ENCODE results near the gene BACH2. TPM values are rescaled to one million over a fixed set of nuclear protein-coding genes. Genes with fewer than 3 reads are reported as not detected.

Gene BACH2
- polyA plus RNA-seq, 2 of the 4 experiments (the other 2 are of a cell fraction), result 0.01 to 0.36 TPM

DNA sequence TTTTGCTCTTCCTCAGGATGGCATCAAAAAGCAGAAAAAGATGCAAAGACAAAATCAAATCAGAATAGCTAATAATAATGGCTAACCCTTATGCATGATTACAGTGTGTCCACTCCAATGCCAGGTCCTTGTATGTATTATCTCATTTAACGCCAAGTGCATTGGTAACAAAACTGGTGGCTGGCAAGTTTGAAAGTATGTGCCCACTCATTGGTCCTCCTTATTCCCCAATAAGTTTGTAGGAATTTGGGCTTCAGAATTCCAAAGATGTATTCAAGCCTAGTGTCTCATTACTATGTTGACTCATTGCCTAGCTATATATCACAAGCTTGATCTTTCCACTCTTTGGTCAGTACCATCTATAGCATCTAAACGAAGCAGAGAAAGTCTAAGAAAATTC lies 205.8 kb downstream of the BACH2 start:
- 51% methylated on average over 2 of the region's 2 CpGs for WGBS (ENCODE audit: missing lambda C conversion rate)
- CTCF ChIA-PET, result no interaction called here
- no peaks in the 10 kb centered on the region for H3K9me3 ChIP-seq
- no peak overlapping the region for H3K27ac ChIP-seq
- ATAC-seq (no peak), DNase-seq (ENCODE audit: low read depth in 1 of 2, low spot score in 1 of 2) (no peak), FAIRE-seq (no peak)
- no peaks in the 10 kb centered on the region for H3K4me1 ChIP-seq
- TF ChIP-seq, protein P1, sequence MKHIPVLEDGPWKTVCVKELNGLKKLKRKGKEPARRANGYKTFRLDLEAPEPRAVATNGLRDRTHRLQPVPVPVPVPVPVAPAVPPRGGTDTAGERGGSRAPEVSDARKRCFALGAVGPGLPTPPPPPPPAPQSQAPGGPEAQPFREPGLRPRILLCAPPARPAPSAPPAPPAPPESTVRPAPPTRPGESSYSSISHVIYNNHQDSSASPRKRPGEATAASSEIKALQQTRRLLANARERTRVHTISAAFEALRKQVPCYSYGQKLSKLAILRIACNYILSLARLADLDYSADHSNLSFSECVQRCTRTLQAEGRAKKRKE (CRISPR knock-in tag; IDR thresholded peaks at IDR 0.05; ENCODE audit: low read depth), result no peak
- TF ChIP-seq TFCP2L1 (CRISPR knock-in tag; IDR thresholded peaks at IDR 0.05), result no peak
- TF ChIP-seq NFE2L2 (conservative IDR thresholded peaks at IDR 0.05; ENCODE audit: low read length), result no peak
- no peak for TF ChIP-seq BHLHE40 (IDR thresholded peaks at IDR 0.05; ENCODE audit: low read depth, low read length)
- TF ChIP-seq CHD4 (IDR thresholded peaks at IDR 0.05; ENCODE audit: borderline replicate concordance), result no peak
- TF ChIP-seq, protein P2, sequence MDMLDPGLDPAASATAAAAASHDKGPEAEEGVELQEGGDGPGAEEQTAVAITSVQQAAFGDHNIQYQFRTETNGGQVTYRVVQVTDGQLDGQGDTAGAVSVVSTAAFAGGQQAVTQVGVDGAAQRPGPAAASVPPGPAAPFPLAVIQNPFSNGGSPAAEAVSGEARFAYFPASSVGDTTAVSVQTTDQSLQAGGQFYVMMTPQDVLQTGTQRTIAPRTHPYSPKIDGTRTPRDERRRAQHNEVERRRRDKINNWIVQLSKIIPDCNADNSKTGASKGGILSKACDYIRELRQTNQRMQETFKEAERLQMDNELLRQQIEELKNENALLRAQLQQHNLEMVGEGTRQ (IDR thresholded peaks at IDR 0.05), result no peak
- TF ChIP-seq, protein P3, sequence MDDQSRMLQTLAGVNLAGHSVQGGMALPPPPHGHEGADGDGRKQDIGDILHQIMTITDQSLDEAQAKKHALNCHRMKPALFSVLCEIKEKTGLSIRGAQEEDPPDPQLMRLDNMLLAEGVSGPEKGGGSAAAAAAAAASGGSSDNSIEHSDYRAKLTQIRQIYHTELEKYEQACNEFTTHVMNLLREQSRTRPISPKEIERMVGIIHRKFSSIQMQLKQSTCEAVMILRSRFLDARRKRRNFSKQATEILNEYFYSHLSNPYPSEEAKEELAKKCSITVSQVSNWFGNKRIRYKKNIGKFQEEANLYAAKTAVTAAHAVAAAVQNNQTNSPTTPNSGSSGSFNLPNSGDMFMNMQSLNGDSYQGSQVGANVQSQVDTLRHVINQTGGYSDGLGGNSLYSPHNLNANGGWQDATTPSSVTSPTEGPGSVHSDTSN (IDR thresholded peaks at IDR 0.05), result no peak
- TF ChIP-seq MAFK (IDR thresholded peaks at IDR 0.05; ENCODE audit: partially characterized antibody), result no peak
- TF ChIP-seq ZC3H11A (IDR thresholded peaks at IDR 0.05), result no peak
- TF ChIP-seq, protein P4, sequence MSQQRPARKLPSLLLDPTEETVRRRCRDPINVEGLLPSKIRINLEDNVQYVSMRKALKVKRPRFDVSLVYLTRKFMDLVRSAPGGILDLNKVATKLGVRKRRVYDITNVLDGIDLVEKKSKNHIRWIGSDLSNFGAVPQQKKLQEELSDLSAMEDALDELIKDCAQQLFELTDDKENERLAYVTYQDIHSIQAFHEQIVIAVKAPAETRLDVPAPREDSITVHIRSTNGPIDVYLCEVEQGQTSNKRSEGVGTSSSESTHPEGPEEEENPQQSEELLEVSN (IDR thresholded peaks at IDR 0.05; ENCODE audit: borderline replicate concordance, low read depth), result no peak
- no peak for TF ChIP-seq CEBPB (IDR thresholded peaks at IDR 0.05)
- TF ChIP-seq, protein P5, sequence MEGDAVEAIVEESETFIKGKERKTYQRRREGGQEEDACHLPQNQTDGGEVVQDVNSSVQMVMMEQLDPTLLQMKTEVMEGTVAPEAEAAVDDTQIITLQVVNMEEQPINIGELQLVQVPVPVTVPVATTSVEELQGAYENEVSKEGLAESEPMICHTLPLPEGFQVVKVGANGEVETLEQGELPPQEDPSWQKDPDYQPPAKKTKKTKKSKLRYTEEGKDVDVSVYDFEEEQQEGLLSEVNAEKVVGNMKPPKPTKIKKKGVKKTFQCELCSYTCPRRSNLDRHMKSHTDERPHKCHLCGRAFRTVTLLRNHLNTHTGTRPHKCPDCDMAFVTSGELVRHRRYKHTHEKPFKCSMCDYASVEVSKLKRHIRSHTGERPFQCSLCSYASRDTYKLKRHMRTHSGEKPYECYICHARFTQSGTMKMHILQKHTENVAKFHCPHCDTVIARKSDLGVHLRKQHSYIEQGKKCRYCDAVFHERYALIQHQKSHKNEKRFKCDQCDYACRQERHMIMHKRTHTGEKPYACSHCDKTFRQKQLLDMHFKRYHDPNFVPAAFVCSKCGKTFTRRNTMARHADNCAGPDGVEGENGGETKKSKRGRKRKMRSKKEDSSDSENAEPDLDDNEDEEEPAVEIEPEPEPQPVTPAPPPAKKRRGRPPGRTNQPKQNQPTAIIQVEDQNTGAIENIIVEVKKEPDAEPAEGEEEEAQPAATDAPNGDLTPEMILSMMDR (IDR thresholded peaks at IDR 0.05), result no peak
- TF ChIP-seq HEYL (CRISPR knock-in tag; IDR thresholded peaks at IDR 0.05), result no peak
- no peak for TF ChIP-seq HDAC2 (IDR thresholded peaks at IDR 0.05)
- TF ChIP-seq FOXS1 (CRISPR knock-in tag; IDR thresholded peaks at IDR 0.05), result no peak
- TF ChIP-seq, protein P6, sequence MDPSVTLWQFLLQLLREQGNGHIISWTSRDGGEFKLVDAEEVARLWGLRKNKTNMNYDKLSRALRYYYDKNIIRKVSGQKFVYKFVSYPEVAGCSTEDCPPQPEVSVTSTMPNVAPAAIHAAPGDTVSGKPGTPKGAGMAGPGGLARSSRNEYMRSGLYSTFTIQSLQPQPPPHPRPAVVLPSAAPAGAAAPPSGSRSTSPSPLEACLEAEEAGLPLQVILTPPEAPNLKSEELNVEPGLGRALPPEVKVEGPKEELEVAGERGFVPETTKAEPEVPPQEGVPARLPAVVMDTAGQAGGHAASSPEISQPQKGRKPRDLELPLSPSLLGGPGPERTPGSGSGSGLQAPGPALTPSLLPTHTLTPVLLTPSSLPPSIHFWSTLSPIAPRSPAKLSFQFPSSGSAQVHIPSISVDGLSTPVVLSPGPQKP (IDR thresholded peaks at IDR 0.05; ENCODE audit: low read depth, low read length), result no peak
- no peak for TF ChIP-seq POLR2AphosphoS2 (conservative IDR thresholded peaks at IDR 0.05; ENCODE audit: low read length)
- no peak for TF ChIP-seq HOXA7 (CRISPR knock-in tag; IDR thresholded peaks at IDR 0.05)
- no peak overlapping the region for H3K4me2 ChIP-seq
- POLR2A ChIA-PET, result no interaction called here
- H3K4me3 ChIP-seq, result no peak overlapping the region

DNA sequence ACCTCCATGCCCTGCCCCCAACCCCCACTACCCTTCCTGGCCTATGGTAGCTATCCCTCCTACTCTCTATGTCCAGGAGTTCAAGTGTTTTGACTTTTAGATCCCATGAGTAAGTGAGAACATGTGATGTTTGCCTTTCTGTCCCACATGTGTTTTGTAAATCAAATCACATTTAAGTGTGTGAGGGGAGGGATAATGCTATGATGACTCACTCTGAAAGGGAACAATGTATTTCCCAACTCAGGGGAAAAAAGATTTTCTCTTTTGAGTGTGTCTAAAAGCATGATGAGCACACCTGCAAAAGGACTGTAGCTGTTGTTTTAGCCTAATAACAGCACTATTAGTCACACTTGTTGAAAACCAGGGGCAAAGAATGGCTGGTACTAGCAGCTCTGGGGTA lies 208.6 kb downstream of the BACH2 start:
- ChIA-PET POLR2A (no interaction called here), CTCF (interaction anchor here (0.9 to 1.5 kb wide), 2 partner anchors 8 to 10 kb away, joined by 3 read pairs; no protein-coding TSS in a partner anchor)
- H3K27ac ChIP-seq, result no peak overlapping the region
- no peaks in the 10 kb centered on the region for H3K4me1 ChIP-seq
- TF ChIP-seq SREBF2 (IDR thresholded peaks at IDR 0.05) (no peak), FOSL2 (IDR thresholded peaks at IDR 0.05) (no peak), FOSL2 (CRISPR knock-in tag; IDR thresholded peaks at IDR 0.05) (peak; percentile 20; the same call in 1 of the 2 replicates), ESRRA (IDR thresholded peaks at IDR 0.05; ENCODE audit: borderline replicate concordance, low read length) (no peak), ZNF302 (CRISPR knock-in tag; IDR thresholded peaks at IDR 0.05) (no peak), GATA3 (IDR thresholded peaks at IDR 0.05; ENCODE audit: borderline replicate concordance) (no peak), EHMT2 (IDR thresholded peaks at IDR 0.05; ENCODE audit: low read depth) (no peak)
- H3K9me3 ChIP-seq, result no peaks in the 10 kb centered on the region
- no peak for ATAC-seq
- no peak overlapping the region for H3K4me2 ChIP-seq
- DNase-seq (ENCODE audit: low read depth in 1 of 2, low spot score in 1 of 2), result no peak
- no peak for FAIRE-seq
- no peak overlapping the region for H3K4me3 ChIP-seq
